ENCODE data around the gene HIGD2A.
A peak's percentile ranks its signal among the peaks of the same experiment; 100 is the strongest.
"Not testable (repeated sequence)": the region's sequence is repeated elsewhere in the genome, so short reads cannot be mapped to it uniquely, and the experiment has no call there.

Gene HIGD2A

GRCh38 chr5:176396330-176396729 is 7.8 kb downstream of the HIGD2A start:
- DNase-seq, result no peak

- DNase-seq, result no peak
These were observed 9.3 kb downstream of the HIGD2A start for GRCh38 chr5:176397736-176398420.

GRCh38 chr5:176400382-176401156 is 12.0 kb downstream of the HIGD2A start:
- no peak for DNase-seq

- DNase-seq, result no peak
These were observed 13.0 kb downstream of the HIGD2A start for GRCh38 chr5:176401281-176402205.

GRCh38 chr5:176405656-176406435 is 17.3 kb downstream of the HIGD2A start:
- DNase-seq, result no peak

- DNase-seq, result no peak
These were observed 18.0 kb downstream of the HIGD2A start for GRCh38 chr5:176406436-176407052.

GRCh38 chr5:176407456-176408251 is 19.1 kb downstream of the HIGD2A start:
- no peak for DNase-seq

- not testable (repeated sequence) for DNase-seq
These were observed 19.7 kb downstream of the HIGD2A start for GRCh38 chr5:176408252-176408573.

GRCh38 chr5:176408590-176408989 is 20.0 kb downstream of the HIGD2A start:
- no peak for DNase-seq

- DNase-seq, result no peak
These were observed 21.2 kb downstream of the HIGD2A start for GRCh38 chr5:176409765-176410164.

- no peak for DNase-seq
These were observed 22.1 kb downstream of the HIGD2A start for GRCh38 chr5:176410486-176411180.

- no peak for DNase-seq
These were observed 24.1 kb downstream of the HIGD2A start for GRCh38 chr5:176412517-176413254.

GRCh38 chr5:176413255-176413565 is 24.7 kb downstream of the HIGD2A start:
- DNase-seq, result no peak

- DNase-seq, result no peak
These were observed 25.2 kb downstream of the HIGD2A start for GRCh38 chr5:176413709-176414191.

- DNase-seq, result no peak
These were observed 26.2 kb downstream of the HIGD2A start for GRCh38 chr5:176414704-176415103.

- no peak for DNase-seq
These were observed 26.8 kb downstream of the HIGD2A start for GRCh38 chr5:176415240-176415951.

GRCh38 chr5:176415952-176416924 is 27.7 kb downstream of the HIGD2A start, which contains the start of gene CLTB:
Gene CLTB (minus strand): TSS chr5:176416539. CDS start chr5:176416363, 176 bp downstream.
- peak; percentile 86 for DNase-seq

- DNase-seq, result no peak
These were observed 28.4 kb downstream of the HIGD2A start for GRCh38 chr5:176416965-176417364.
